Retina (tissue), 1 donor: ENCODE measurements around the gene REPIN1.

Source experiments
- DNase-seq: peaks from one replicate; pipeline ENCODE4 v3.0.0-alpha.2; 2016

REPIN1 gene

GRCh38 chr7:150368096-150368883 lies at the start of gene REPIN1:
Gene REPIN1 (plus strand): TSS chr7:150368822. CDS start chr7:150369712, 890 bp downstream.
- peak; percentile 95 for DNase-seq

GRCh38 chr7:150321788-150322113 lies 46.9 kb upstream of the REPIN1 start:
- DNase-seq = no peak

GRCh38 chr7:150322114-150322832 lies 46.3 kb upstream of the REPIN1 start:
- no peak for DNase-seq

- peak; percentile 93 for DNase-seq
These were observed 45.6 kb upstream of the REPIN1 start, which contains the start of the genes ACTR3C and LRRC61 for GRCh38 chr7:150322833-150323681. Gene ACTR3C (minus strand): TSS chr7:150323545. CDS start chr7:150295296, 28,249 bp downstream. Gene LRRC61 (plus strand): TSS chr7:150323355. CDS start chr7:150336862, 13,507 bp downstream.

GRCh38 chr7:150323682-150324372 lies 44.8 kb upstream of the REPIN1 start:
- DNase-seq = peak; percentile 48

- no peak for DNase-seq
These were observed 44.2 kb upstream of the REPIN1 start for GRCh38 chr7:150324373-150324961.

GRCh38 chr7:150325110-150325611 lies 43.5 kb upstream of the REPIN1 start:
- no peak for DNase-seq

- DNase-seq = no peak
These were observed 42.7 kb upstream of the REPIN1 start for GRCh38 chr7:150325901-150326300.

- DNase-seq = no peak
These were observed 41.9 kb upstream of the REPIN1 start for GRCh38 chr7:150326657-150327268.

GRCh38 chr7:150327308-150327707 lies 41.3 kb upstream of the REPIN1 start:
- no peak for DNase-seq

GRCh38 chr7:150329331-150330120 lies 39.1 kb upstream of the REPIN1 start:
- DNase-seq = no peak

GRCh38 chr7:150330211-150330885 lies 38.3 kb upstream of the REPIN1 start:
- DNase-seq = no peak

- no peak for DNase-seq
These were observed 35.6 kb upstream of the REPIN1 start for GRCh38 chr7:150332852-150333635.

- DNase-seq = no peak
These were observed 35.0 kb upstream of the REPIN1 start for GRCh38 chr7:150333659-150334058.

- no peak for DNase-seq
These were observed 34.5 kb upstream of the REPIN1 start for GRCh38 chr7:150334108-150334507.

GRCh38 chr7:150335108-150335773 lies 33.4 kb upstream of the REPIN1 start:
- no peak for DNase-seq

- DNase-seq = peak; percentile 39
These were observed 32.9 kb upstream of the REPIN1 start for GRCh38 chr7:150335774-150336112.

GRCh38 chr7:150336746-150337145 lies 31.9 kb upstream of the REPIN1 start:
- no peak for DNase-seq

GRCh38 chr7:150337179-150337578 lies 31.4 kb upstream of the REPIN1 start:
- no peak for DNase-seq
